Purkinje cell (primary cell): ENCODE results near the gene OR2A2. TPM values are rescaled to one million over a fixed set of nuclear protein-coding genes. Genes with fewer than 3 reads are reported as not detected.

Experiments
- polyA plus RNA-seq: library from polyadenylated mRNA; unstranded; fragments of >200 nt; fragmentation: Nextera tagmentation; gene quantifications from 2 replicates; pipeline ENCODE4 v1.2.1, GENCODE V29; 2014

Gene OR2A2, protein sequence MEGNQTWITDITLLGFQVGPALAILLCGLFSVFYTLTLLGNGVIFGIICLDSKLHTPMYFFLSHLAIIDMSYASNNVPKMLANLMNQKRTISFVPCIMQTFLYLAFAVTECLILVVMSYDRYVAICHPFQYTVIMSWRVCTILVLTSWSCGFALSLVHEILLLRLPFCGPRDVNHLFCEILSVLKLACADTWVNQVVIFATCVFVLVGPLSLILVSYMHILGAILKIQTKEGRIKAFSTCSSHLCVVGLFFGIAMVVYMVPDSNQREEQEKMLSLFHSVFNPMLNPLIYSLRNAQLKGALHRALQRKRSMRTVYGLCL
- not detected in 2 replicates for polyA plus RNA-seq

DNA sequence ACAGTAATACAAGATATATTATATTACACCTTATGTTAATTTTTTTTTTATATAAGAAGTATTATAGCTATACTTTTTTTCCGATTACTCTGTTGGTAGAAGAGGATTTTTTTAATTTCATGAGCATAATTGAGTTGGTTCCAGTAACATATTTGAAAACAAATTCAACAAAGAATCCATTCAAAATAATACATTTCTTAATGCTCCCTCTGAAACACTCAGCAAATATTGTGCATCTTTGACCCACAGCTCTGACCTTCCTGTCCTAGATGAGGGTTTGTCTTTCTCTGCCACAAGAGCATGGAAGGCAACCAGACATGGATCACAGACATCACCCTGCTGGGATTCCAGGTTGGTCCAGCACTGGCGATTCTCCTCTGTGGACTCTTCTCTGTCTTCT lies at the start of gene OR2A2:
Gene OR2A2 (plus strand): TSS at position 301 of the 400 bp plus-strand sequence. CDS start 0 bp downstream, at position 301.

DNA sequence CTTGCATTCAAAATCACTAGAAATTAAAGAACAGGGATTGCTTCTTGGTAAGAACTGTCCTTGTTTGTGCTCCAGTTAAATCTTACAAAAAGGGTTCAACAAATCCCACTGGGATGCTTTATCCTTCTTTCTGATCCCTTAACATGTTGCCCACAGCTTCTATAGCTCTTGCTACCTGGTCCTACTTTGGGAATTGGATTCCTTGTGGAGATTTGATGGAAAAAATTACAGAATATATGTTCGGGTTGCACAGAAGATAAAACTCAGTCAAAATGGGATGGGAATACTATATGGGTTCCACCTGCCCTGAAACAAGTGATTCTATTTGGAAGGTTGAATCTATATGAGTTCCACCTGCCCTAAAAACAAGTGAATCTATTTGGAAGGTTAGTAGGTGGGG lies 39.9 kb upstream of the OR2A2 start, which contains the start of gene OR2A25:
Gene OR2A25 (plus strand): TSS at position 301 of the 400 bp plus-strand sequence. CDS start 4,409 bp downstream, outside the sequence.

DNA sequence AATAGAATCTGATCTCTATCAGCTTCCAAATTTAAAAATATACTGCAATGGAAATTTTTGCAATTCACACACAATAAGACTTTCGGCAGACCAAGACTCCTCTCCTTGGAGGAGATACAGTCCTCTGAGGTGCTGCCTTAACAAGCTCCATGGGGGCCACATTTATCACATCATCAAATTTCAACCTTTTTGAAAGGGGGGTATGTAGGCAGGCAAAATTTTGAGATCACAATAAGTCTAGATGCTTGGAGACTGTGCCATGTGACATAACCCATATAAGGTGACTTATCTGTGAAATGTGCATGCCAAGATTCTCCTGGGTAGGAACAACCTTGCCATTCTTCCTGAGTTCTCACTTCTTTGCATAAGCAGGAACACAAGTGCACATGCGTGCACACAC lies 23.4 kb upstream of the OR2A2 start, which contains the start of gene OR2A12:
Gene OR2A12 (plus strand): TSS at position 301 of the 400 bp plus-strand sequence. CDS start 8,830 bp downstream, outside the sequence.

DNA sequence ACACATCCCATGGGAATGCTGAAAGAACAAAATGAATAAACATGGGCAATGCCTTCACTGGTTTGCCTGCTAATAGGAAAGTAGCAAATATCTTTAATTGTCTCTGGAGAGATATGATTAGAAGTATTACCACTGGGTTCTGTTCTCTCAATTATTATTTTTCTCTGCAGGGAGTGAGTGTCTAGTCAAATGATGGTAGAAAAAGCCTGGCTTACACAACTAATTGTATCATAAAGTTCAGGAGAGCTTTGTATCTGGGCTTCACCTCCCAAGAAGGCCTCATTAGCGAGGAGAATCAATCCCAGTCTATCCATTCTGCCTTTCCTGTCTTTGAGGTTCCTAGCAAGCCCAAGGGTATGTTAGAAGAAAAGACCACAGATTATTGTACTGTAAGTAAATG lies 13.5 kb downstream of the OR2A2 start, which contains the start of gene OR2A14:
Gene OR2A14 (plus strand): TSS at position 301 of the 400 bp plus-strand sequence. CDS start 5,937 bp downstream, outside the sequence.

Other genes starting within 250 kb of the OR2A2 start
- 68.2 and 73.9 TPM in 2 replicates for gene TCAF1, start 207.4 kb upstream of the OR2A2 start, polyA plus RNA-seq
- gene OR2F2, start 174.3 kb upstream of the OR2A2 start, polyA plus RNA-seq = not detected in 2 replicates
- gene OR2F1, start 154.7 kb upstream of the OR2A2 start, polyA plus RNA-seq = not detected in 2 replicates
- gene OR6B1, start 109.3 kb upstream of the OR2A2 start, polyA plus RNA-seq = not detected in 2 replicates
- not detected in 2 replicates for gene OR2A5, start 60.6 kb upstream of the OR2A2 start, polyA plus RNA-seq
- not detected in 2 replicates for gene OR2A25, start 39.8 kb upstream of the OR2A2 start, polyA plus RNA-seq
- not detected in 2 replicates for gene OR2A12, start 23.3 kb upstream of the OR2A2 start, polyA plus RNA-seq
- gene OR2A14, start 13.6 kb downstream of the OR2A2 start, polyA plus RNA-seq = not detected in 2 replicates
- gene CTAGE4, start 73.9 kb downstream of the OR2A2 start, polyA plus RNA-seq = not detected in 2 replicates
- not detected in 2 replicates for gene ARHGEF35, start 86.2 kb downstream of the OR2A2 start, polyA plus RNA-seq
- not detected in 2 replicates for gene OR2A42, start 130.0 kb downstream of the OR2A2 start, polyA plus RNA-seq
- not detected in 2 replicates for gene OR2A7, start 155.2 kb downstream of the OR2A2 start, polyA plus RNA-seq
- gene CTAGE8, start 159.7 kb downstream of the OR2A2 start, polyA plus RNA-seq = not detected in 2 replicates
- gene OR2A1, start 202.8 kb downstream of the OR2A2 start, polyA plus RNA-seq = not detected in 2 replicates
- gene ARHGEF5, start 245.8 kb downstream of the OR2A2 start, polyA plus RNA-seq = not detected in 2 replicates